Testis (tissue), 2 donors: ENCODE data around the gene LILRA5.

Source experiments
- CTCF ChIP-seq, 3 experiments: fragments of 450-650 bp in 2 of 3; fragments of 200-600 bp in 1 of 3; sonication (generic) in 1 of 3; IDR thresholded peaks; one replicate each; pipeline ENCODE4 v1.5.1; 2016 to 2019; ENCODE audit warnings: antibody characterized with exemption in 3 of 3, mild to moderate bottlenecking in 2 of 3, moderate library complexity in 1 of 3
- POLR2A ChIP-seq: fragments of 450-650 bp; IDR thresholded peaks from one replicate; pipeline ENCODE4 v1.6.1; 2017; ENCODE audit warnings: antibody characterized with exemption, mild to moderate bottlenecking, moderate library complexity

- TF ChIP-seq CTCF (IDR thresholded peaks at IDR 0.05) (no peak), POLR2A (no peak)
Observed at GRCh38 chr19:54271106-54271505, 41.9 kb downstream of the LILRA5 start.
